CMK (cell line): Measurements from ENCODE around the gene PGBD5.

Experiments used
- DNase-seq: peaks from one replicate; pipeline ENCODE4 v3.0.0-alpha.2; 2010; ENCODE audit warnings: low read depth

PGBD5 gene

GRCh38 chr1:230300322-230301301 lies 125.5 kb downstream of the PGBD5 start:
- DNase-seq = no peak

- DNase-seq = no peak
Observed at GRCh38 chr1:230299191-230300006, 126.7 kb downstream of the PGBD5 start.

- no peak for DNase-seq
Observed at GRCh38 chr1:230295367-230295766, 130.8 kb downstream of the PGBD5 start.

DNA sequence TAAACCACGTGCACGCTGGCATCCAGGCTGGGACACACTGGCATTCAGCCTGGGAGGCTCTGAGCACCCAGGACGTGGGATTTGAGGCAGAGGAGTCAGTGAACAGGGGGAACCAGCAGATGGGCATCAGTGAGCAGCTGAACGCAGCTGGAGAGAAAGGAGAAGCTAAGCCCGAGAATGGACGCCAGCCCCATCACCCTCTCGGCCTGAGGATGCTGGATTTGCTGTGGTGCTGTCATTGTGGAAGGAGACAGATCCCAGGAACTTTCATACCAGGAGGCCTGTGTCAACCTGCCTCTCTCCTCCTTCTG lies 132.8 kb downstream of the PGBD5 start:
- DNase-seq = no peak

GRCh38 chr1:230292689-230293389 lies 133.3 kb downstream of the PGBD5 start:
- DNase-seq = no peak

DNA sequence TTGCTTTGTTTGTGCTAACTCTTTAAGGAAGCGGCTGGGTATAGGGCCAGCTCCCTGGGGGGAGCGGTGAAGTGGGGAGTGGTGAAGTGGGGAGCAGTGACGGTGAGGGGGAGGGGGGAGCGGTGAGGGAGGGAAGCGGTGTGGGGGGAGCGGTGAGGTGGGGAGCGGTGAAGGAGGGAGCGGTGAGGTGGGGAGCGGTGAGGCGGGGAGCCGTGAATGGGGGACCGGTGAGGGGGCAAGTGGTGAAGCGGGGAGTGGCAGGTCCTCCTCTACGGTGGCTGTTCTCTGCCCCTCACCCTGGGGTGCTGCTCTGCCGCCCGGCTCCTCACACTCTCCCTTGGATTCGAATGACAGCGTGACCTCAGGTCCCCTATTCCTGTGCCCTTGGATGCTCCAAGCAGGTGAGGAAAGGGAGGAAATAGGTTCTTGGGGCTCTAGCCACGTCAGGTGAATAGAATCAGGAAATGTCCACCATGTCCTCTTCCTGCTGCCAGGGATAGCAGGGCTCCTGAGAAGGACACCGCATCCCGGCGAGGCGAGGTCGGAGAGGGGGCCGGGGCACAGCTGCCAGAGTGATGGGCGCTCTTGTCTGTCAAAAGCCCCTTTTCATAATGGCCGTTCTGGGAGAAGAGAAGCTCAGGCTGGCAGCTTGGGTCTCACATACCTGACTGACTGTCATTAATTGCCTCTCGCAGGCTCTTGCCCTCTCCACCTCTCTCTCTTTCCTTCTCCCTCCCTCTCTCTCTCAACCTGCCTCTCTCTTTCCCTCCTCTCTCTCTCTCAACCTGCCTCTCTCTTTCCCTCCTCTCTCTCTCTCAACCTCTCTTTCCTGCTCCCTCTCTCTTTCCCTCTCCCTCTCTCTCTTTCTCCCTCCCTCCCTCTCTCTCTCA lies 134.2 kb downstream of the PGBD5 start:
- DNase-seq = no peak

- DNase-seq = no peak
Observed at GRCh38 chr1:230289350-230289644, 136.8 kb downstream of the PGBD5 start.

- DNase-seq = no peak
Observed at GRCh38 chr1:230288641-230289349, 137.3 kb downstream of the PGBD5 start.

DNA sequence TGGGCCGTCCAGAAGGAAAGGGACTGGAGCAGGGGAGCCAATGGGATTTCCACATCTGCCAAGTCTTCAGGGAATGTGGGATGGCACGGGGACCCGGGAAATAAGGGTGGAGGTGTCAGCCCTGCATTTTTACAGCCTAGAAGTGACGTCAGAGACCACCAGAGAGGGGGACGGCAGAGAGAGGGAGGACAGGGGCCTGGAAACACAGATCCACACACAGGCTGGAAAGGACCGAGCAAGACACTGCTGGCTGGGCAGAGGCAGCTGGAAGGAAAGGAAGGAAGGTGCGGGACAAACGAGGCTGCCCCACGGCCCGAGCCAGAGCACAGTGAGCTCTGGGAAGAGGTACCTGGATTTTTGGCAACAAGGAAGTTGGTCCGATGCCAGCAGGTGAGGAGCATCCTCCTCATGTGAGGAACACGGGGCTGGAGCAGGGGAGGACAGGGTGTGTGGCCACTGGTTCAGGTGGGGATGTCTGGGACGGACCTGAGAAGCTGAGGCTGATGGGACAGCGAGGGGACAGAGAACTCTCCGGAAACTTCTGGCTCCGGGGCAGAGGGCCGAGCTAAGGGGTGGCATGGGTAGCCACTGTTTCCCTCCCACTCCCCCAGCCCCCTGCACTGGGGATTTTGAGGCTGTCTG lies 138.3 kb downstream of the PGBD5 start:
- no peak for DNase-seq

DNA sequence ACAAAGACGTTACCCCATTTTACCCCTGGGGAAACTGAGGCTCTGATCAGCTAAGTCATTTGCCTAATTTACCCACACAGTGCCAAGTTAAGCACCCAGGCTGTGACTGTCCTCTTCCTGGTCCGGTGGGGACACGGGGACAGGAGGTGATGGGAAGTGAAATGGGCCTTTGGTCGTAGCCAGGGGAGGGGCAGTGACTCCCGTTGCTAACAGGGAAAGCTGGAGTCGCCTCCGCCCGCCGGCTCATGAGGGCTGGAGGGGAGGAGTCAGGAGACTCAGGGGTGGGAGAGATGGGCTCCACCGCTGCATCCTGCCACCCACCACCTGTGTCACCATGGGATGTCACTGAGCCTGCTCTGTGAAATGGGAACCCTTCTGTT lies 139.3 kb downstream of the PGBD5 start:
- DNase-seq = no peak

GRCh38 chr1:230286166-230286889 lies 139.8 kb downstream of the PGBD5 start:
- no peak for DNase-seq

DNA sequence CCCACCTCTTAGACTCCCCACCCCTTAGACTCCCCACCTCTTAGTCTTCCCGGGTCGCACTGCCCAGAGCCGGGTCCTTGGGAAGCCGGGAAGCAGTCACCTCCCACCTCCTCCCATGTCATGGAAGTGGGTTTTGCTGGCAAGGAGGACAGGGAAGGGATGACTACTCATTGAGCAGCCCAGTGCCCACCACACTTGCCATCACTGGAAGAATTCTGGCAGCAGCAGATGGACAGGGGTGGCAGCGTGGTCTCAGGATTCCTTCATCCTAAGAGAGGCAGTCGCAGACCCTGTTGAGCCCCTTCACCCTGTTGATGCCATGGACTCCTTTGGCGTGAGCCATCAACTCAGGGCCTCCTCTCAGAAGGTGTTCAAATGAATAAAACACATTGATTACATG lies 140.8 kb downstream of the PGBD5 start:
- DNase-seq = no peak

DNA sequence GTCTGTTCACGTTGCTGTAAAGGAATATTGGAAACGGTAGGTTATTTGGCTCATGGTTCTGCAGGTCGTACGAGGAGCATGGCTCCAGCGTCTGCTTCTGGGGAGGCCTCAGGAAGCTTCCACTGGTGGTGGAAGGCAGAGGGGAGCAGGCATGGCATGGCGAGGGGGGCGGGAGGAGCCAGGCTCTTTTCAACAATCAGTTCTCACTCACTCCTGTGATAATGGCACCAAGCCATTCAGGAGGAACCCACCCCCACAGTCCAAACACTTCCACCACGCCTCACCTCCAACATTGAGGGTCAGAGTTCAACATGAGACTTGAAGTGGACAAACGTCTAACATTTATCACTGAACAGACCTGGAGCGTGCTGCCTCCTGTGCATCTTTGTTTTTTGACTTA lies 141.2 kb downstream of the PGBD5 start:
- DNase-seq = no peak

GRCh38 chr1:230283678-230284077 lies 142.5 kb downstream of the PGBD5 start:
- no peak for DNase-seq

DNA sequence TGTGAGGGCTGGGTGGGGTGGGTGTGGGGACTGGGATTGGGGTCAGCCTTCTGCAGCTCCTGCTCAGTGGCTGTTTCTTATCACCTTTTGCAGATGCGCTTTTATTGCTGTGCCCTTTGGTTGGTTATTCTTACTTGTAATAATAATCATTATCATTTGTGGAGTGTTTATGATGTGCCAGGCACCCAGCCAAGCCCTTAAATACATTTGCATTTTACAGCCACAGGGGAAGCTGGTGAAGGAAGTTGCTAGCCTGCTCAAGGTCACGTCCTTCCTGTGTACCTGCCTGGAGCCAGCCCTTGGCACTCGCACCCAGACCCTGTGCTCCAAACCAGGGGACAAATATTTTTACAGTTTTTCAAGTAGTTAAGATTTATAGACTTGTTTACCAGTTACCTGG lies 144.0 kb downstream of the PGBD5 start:
- DNase-seq = no peak

DNA sequence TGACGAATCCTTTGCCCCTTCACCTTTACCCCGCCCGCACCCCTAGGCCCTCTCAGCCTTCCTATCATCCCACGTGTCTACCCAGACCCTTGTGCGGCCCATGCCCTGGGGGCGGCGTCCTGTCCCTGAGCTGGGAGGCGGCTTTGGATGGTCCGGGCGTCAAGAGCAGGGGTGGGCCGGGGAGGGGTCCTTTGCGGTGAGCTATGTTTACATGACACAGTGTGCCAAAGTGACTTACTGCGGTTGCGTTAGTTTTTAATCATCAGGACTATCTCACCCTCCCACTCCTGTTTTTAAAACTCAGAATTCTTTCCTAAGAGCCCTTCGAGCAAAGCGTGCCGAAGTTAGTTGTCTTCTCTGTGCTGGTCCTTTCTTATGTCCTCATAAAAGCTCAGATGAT lies 144.6 kb downstream of the PGBD5 start:
- DNase-seq = no peak

- DNase-seq = no peak
Observed at GRCh38 chr1:230280906-230281413, 145.2 kb downstream of the PGBD5 start.

DNA sequence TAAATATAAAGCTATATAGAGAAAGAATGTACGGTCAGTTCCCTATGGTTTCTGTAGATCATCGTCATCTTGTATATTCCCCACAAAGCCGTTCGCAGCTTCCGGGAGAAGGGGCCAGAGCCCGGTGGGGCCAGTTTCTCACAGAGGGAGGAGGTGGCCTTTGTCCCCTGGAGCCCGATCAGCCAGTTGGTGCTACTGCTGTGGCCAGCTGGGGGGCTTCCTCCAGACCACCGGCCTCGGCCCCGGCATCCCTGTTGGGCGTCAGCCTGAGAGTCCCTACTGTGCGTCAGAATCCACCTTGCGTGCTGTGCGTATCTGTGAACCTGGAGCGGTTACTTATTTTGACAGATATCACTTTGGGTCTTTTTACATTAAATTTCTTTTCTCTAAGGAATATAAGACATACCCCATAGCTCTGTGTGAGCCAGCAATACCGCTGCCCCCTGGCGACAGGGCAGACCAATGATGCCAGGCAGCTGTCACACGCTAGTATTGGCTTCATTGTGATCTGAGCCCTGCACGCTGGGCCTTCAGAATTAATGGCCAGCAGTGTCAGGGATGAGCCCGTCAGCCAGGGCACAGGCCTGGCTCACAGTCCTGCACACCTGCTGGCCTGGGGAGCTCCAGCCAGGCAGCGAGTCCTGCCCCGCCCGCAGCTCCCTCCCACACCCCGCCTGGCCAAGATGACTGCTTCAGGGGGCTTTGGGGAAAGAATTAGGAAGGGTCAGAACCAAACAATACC lies 145.9 kb downstream of the PGBD5 start:
- DNase-seq = no peak

- DNase-seq = no peak
Observed at GRCh38 chr1:230279583-230279945, 146.6 kb downstream of the PGBD5 start.
